Vagina (tissue), 2 donors: ENCODE results near the gene PPTC7.
A peak's percentile ranks its signal among the peaks of the same experiment; 100 is the strongest.

Experiments used
- CTCF ChIP-seq, 3 experiments: fragments of 450-650 bp in 2 of 3; fragments of 200-600 bp in 1 of 3; sonication (generic) in 1 of 3; IDR thresholded peaks; one replicate each; pipeline ENCODE4 v1.5.1; 2017 to 2019; ENCODE audit warnings: antibody characterized with exemption in 3 of 3, mild to moderate bottlenecking in 2 of 3, moderate library complexity in 2 of 3
- POLR2A ChIP-seq, 2 donors: fragments of 450-650 bp; IDR thresholded peaks; one replicate each; pipeline ENCODE4 v1.6.1; 2017; ENCODE audit warnings: antibody characterized with exemption in 2 of 2, mild to moderate bottlenecking in 2 of 2, moderate library complexity in 2 of 2
- POLR2AphosphoS5 ChIP-seq, 2 donors: sonication (generic); formaldehyde crosslinking; IDR thresholded peaks; one replicate each; pipeline ENCODE4 v1.9.0; 2017; ENCODE audit warnings: antibody characterized with exemption in 2 of 2, mild to moderate bottlenecking in 2 of 2, low read depth in 1 of 2; ENCODE audit not compliant: insufficient read depth in 1 of 2

GRCh38 chr12:110613771-110614684 lies 30.9 kb upstream of the PPTC7 start, which contains the start of gene TCTN1:
- TF ChIP-seq CTCF (IDR thresholded peaks at IDR 0.05) (no peak), POLR2A (IDR thresholded peaks at IDR 0.05) (peak; percentile 51 to 61), POLR2AphosphoS5 (IDR thresholded peaks at IDR 0.05; ENCODE audit: insufficient read depth in 1 of 2, low read depth in 1 of 2) (peak; percentile 89 to 100)
